ENCODE measurements around the gene USP3.

USP3 gene

GRCh38 chr15:63461230-63461985, 43.0 kb upstream of the USP3 start:
- no peak for TF ChIP-seq CTCF (IDR thresholded peaks at IDR 0.05)
- no peak overlapping the region for H3K27ac ChIP-seq
- no peak overlapping the region for H3K4me3 ChIP-seq
- no peak for DNase-seq (ENCODE audit: low spot score)

- DNase-seq (ENCODE audit: low spot score): no peak
- TF ChIP-seq CTCF (IDR thresholded peaks at IDR 0.05): no peak
- no peak overlapping the region for H3K4me3 ChIP-seq
- H3K27ac ChIP-seq: no peak overlapping the region
These were observed 42.3 kb upstream of the USP3 start for GRCh38 chr15:63462088-63462487.

- Histone ChIP-seq H3K4me3 (no peak overlapping the region), H3K27ac (no peak overlapping the region)
- DNase-seq (ENCODE audit: low spot score): no peak
- no peak for TF ChIP-seq CTCF (IDR thresholded peaks at IDR 0.05)
These were observed 41.4 kb upstream of the USP3 start for GRCh38 chr15:63463036-63463435.

GRCh38 chr15:63463793-63464192, 40.6 kb upstream of the USP3 start:
- Histone ChIP-seq H3K27ac (no peak overlapping the region), H3K4me3 (no peak overlapping the region)
- no peak for TF ChIP-seq CTCF (IDR thresholded peaks at IDR 0.05)
- DNase-seq (ENCODE audit: low spot score): no peak

GRCh38 chr15:63465104-63465503, 39.3 kb upstream of the USP3 start:
- DNase-seq (ENCODE audit: low spot score): no peak

GRCh38 chr15:63466378-63467192, 37.8 kb upstream of the USP3 start:
- no peak overlapping the region for H3K4me3 ChIP-seq
- TF ChIP-seq CTCF (IDR thresholded peaks at IDR 0.05): peak; percentile 16
- no peak overlapping the region for H3K27ac ChIP-seq
- DNase-seq (ENCODE audit: low spot score): no peak

More at GRCh38 chr15:63465104-63465503, 39.3 kb upstream of the USP3 start:
- TF ChIP-seq CTCF (IDR thresholded peaks at IDR 0.05): no peak
- Histone ChIP-seq H3K27ac (no peak overlapping the region), H3K4me3 (no peak overlapping the region)

All from coronary artery (tissue), 2 donors.